GM12874 (cell line): ENCODE measurements around the gene DNAH3.

Source experiments
- CTCF ChIP-seq: IDR thresholded peaks from 2 replicates; pipeline ENCODE4 v1.5.1; 2011; ENCODE audit warnings: low read depth, mild to moderate bottlenecking, control low read depth, low read length, moderate library complexity; ENCODE audit not compliant: insufficient read depth

Gene DNAH3

GRCh38 chr16:21164521-21165168, 14.0 kb upstream of the DNAH3 start:
- no peak for TF ChIP-seq CTCF

- no peak for TF ChIP-seq CTCF
Measured at GRCh38 chr16:21163576-21163975, 12.9 kb upstream of the DNAH3 start.

GRCh38 chr16:21162661-21163151, 12.1 kb upstream of the DNAH3 start:
- TF ChIP-seq CTCF = no peak

GRCh38 chr16:21161211-21161610, 10.6 kb upstream of the DNAH3 start:
- no peak for TF ChIP-seq CTCF

- TF ChIP-seq CTCF = no peak
Measured at GRCh38 chr16:21160276-21160675, 9.6 kb upstream of the DNAH3 start.

- no peak for TF ChIP-seq CTCF
Measured at GRCh38 chr16:21159281-21159951, 8.8 kb upstream of the DNAH3 start.

GRCh38 chr16:21158208-21159110, 7.8 kb upstream of the DNAH3 start, which contains the start of gene LDAF1:
TSS of gene LDAF1 (plus strand) at chr16:21158674. CDS start at chr16:21161183, 2,509 bp downstream.
- TF ChIP-seq CTCF = no peak
